ENCODE measurements around the gene ARHGDIA. TPM values are rescaled to one million over a fixed set of nuclear protein-coding genes. Genes with fewer than 3 reads are reported as not detected.

ARHGDIA gene
- polyA plus RNA-seq, 1 donor from 2014 or later, result 16.1 TPM

DNA sequence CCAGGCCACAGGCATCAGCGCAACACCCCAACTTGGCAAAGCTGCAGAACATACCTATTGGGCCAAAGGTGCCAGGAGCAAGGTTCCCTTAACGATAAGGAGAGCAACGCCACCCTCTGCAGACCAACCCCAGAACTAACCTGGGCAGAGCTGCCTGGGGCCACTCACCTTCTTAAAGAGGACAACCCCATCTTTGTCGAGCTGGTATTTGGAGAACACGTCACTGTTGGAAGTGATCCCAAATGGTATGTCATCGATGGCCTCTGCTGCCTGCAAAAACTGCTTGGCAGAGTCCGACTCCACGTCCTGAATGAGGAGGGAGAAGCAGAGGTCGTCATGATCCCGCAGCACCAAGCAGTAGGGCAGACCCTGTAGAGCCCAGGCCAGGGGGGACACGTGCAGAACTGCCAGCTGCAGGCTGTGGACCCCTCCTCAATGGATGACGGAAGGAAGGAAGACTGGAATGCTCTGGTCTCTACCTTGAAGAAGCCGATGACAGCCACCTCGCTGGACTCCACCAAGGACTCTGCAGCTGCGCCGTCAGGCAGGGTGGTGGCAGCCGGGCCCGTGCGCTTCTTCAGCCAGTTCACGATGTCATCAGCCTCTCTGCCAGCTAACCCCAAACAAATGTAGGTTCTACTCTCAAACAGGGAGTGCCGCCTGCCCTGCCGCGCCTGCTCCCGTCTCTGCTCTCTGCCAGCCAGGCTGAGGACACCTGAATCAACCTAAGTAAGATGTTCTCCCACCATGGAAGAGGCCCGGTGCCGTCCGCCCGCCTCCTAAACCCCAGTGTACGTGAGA is 16.0 kb downstream of the ARHGDIA start:
- no peaks in the 10 kb centered on the region for H3K9me2 ChIP-seq (ENCODE audit: insufficient read depth, low read length)
- H3K27me3 ChIP-seq (ENCODE audit: insufficient read depth, low read depth, low read length), result no peaks in the 10 kb centered on the region
- H2AFZ ChIP-seq (ENCODE audit: low read depth, low read length), result no peak overlapping the region
- H3F3A ChIP-seq (ENCODE audit: insufficient read depth, low read length, poor library complexity, severe bottlenecking), result no peaks in the 10 kb centered on the region
- H3K4me2 ChIP-seq (ENCODE audit: low read length), result no peak overlapping the region
- no peak overlapping the region for H3K9ac ChIP-seq (ENCODE audit: low read length)
- peaks cover 21% of the 10 kb centered on the region for H3K79me2 ChIP-seq (replicated peaks; ENCODE audit: insufficient read depth, low read length)
- no peak overlapping the region for H3K27ac ChIP-seq (ENCODE audit: low read length)
- no peak for TF ChIP-seq RAD21 (conservative IDR thresholded peaks at IDR 0.05)
- no peak for TF ChIP-seq EP300 (conservative IDR thresholded peaks at IDR 0.05; ENCODE audit: poor library complexity, severe bottlenecking)
- TF ChIP-seq TAF1 (IDR thresholded peaks at IDR 0.05; ENCODE audit: low read depth), result no peak
- no peak for TF ChIP-seq POLR2AphosphoS5 (IDR thresholded peaks at IDR 0.05)
- TF ChIP-seq, protein P1, sequence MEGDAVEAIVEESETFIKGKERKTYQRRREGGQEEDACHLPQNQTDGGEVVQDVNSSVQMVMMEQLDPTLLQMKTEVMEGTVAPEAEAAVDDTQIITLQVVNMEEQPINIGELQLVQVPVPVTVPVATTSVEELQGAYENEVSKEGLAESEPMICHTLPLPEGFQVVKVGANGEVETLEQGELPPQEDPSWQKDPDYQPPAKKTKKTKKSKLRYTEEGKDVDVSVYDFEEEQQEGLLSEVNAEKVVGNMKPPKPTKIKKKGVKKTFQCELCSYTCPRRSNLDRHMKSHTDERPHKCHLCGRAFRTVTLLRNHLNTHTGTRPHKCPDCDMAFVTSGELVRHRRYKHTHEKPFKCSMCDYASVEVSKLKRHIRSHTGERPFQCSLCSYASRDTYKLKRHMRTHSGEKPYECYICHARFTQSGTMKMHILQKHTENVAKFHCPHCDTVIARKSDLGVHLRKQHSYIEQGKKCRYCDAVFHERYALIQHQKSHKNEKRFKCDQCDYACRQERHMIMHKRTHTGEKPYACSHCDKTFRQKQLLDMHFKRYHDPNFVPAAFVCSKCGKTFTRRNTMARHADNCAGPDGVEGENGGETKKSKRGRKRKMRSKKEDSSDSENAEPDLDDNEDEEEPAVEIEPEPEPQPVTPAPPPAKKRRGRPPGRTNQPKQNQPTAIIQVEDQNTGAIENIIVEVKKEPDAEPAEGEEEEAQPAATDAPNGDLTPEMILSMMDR (IDR thresholded peaks at IDR 0.05; ENCODE audit: poor library complexity, severe bottlenecking), result no peak
- TF ChIP-seq MXI1 (conservative IDR thresholded peaks at IDR 0.05; ENCODE audit: poor library complexity, severe bottlenecking), result no peak
- TF ChIP-seq SMC3 (conservative IDR thresholded peaks at IDR 0.05; ENCODE audit: poor library complexity), result no peak
- TF ChIP-seq, protein P2, sequence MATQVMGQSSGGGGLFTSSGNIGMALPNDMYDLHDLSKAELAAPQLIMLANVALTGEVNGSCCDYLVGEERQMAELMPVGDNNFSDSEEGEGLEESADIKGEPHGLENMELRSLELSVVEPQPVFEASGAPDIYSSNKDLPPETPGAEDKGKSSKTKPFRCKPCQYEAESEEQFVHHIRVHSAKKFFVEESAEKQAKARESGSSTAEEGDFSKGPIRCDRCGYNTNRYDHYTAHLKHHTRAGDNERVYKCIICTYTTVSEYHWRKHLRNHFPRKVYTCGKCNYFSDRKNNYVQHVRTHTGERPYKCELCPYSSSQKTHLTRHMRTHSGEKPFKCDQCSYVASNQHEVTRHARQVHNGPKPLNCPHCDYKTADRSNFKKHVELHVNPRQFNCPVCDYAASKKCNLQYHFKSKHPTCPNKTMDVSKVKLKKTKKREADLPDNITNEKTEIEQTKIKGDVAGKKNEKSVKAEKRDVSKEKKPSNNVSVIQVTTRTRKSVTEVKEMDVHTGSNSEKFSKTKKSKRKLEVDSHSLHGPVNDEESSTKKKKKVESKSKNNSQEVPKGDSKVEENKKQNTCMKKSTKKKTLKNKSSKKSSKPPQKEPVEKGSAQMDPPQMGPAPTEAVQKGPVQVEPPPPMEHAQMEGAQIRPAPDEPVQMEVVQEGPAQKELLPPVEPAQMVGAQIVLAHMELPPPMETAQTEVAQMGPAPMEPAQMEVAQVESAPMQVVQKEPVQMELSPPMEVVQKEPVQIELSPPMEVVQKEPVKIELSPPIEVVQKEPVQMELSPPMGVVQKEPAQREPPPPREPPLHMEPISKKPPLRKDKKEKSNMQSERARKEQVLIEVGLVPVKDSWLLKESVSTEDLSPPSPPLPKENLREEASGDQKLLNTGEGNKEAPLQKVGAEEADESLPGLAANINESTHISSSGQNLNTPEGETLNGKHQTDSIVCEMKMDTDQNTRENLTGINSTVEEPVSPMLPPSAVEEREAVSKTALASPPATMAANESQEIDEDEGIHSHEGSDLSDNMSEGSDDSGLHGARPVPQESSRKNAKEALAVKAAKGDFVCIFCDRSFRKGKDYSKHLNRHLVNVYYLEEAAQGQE (IDR thresholded peaks at IDR 0.05; ENCODE audit: borderline replicate concordance), result no peak
- TF ChIP-seq EZH2 (IDR thresholded peaks at IDR 0.05; ENCODE audit: borderline replicate concordance, insufficient read depth, low read length, poor library complexity, severe bottlenecking), result no peak
- peaks cover 4% of the 10 kb centered on the region for H3K36me3 ChIP-seq (ENCODE audit: insufficient read depth, low read length)
- H4K20me1 ChIP-seq (ENCODE audit: insufficient read depth), result no peaks in the 10 kb centered on the region
- H3K4me3 ChIP-seq (ENCODE audit: low read length), result no peak overlapping the region
- no peaks in the 10 kb centered on the region for H3K9me3 ChIP-seq (ENCODE audit: low read length)

DNA sequence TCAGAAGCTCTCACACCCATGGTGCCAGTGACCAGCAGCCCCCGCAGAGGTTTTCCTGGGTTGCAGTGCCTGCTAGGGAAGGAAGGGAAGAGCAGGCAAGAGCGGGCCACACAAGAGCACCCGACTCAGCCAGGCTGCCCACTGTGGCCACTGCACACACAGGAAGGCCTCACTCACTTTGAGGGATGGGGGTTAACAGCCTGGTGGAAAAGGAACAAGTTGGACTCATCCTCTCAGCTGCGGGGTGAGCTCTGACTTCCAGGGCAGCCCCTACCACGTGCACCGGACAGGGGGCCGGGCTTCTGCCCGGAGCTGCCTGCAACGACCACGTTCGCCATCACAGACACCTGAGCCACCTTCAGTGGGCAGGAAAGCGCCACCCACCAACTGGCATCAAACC is 18.9 kb downstream of the ARHGDIA start:
- Histone ChIP-seq H3K4me3 (ENCODE audit: low read length) (no peak overlapping the region), H3K27me3 (ENCODE audit: insufficient read depth, low read depth, low read length) (no peaks in the 10 kb centered on the region), H3K79me2 (replicated peaks; ENCODE audit: insufficient read depth, low read length) (no peaks in the 10 kb centered on the region), H4K20me1 (ENCODE audit: insufficient read depth) (no peaks in the 10 kb centered on the region), H3K9me3 (ENCODE audit: low read length) (no peaks in the 10 kb centered on the region), H3K27ac (ENCODE audit: low read length) (no peak overlapping the region), H3K36me3 (ENCODE audit: insufficient read depth, low read length) (peaks cover 4% of the 10 kb centered on the region), H3K9me2 (ENCODE audit: insufficient read depth, low read length) (no peaks in the 10 kb centered on the region), H3K9ac (ENCODE audit: low read length) (no peak overlapping the region), H3F3A (ENCODE audit: insufficient read depth, low read length, poor library complexity, severe bottlenecking) (no peaks in the 10 kb centered on the region), H3K4me2 (ENCODE audit: low read length) (no peak overlapping the region), H2AFZ (ENCODE audit: low read depth, low read length) (no peak overlapping the region)
- TF ChIP-seq EP300 (conservative IDR thresholded peaks at IDR 0.05; ENCODE audit: poor library complexity, severe bottlenecking) (no peak), MXI1 (conservative IDR thresholded peaks at IDR 0.05; ENCODE audit: poor library complexity, severe bottlenecking) (no peak), EZH2 (IDR thresholded peaks at IDR 0.05; ENCODE audit: borderline replicate concordance, insufficient read depth, low read length, poor library complexity, severe bottlenecking) (no peak), SMC3 (conservative IDR thresholded peaks at IDR 0.05; ENCODE audit: poor library complexity) (no peak), RAD21 (conservative IDR thresholded peaks at IDR 0.05) (no peak), TAF1 (IDR thresholded peaks at IDR 0.05; ENCODE audit: low read depth) (no peak), POLR2AphosphoS5 (IDR thresholded peaks at IDR 0.05) (no peak)
- TF ChIP-seq, protein P2 (IDR thresholded peaks at IDR 0.05; ENCODE audit: borderline replicate concordance), result no peak
